K562 (cell line): ENCODE data around the gene CBFA2T2.
"Not testable (repeated sequence)": the region's sequence is repeated elsewhere in the genome, so short reads cannot be mapped to it uniquely, and the experiment has no call there.

Source experiments
- CHD1 ChIP-seq: fragments of 200-600 bp; sonication (generic); IDR thresholded peaks from one replicate; pipeline ENCODE4 v1.6.1; 2012; ENCODE audit warnings: mild to moderate bottlenecking, moderate library complexity, low read length, inconsistent platforms
- JUND ChIP-seq, 2 experiments: IDR thresholded peaks; 2 replicates in 1 of 2; 3 replicates in 1 of 2; pipeline ENCODE4 v1.6.1; 2011; ENCODE audit warnings: borderline replicate concordance in 2 of 2, low read depth in 2 of 2, low read length in 2 of 2, improper control_type of control experiment in 1 of 2, missing biosample characterization in 1 of 2, missing genetic modification characterization in 1 of 2, missing genetic modification reagents in 1 of 2
- LCOR ChIP-seq: sonication (generic); formaldehyde crosslinking; IDR thresholded peaks from 2 replicates; pipeline ENCODE4 v1.8.0; 2022; ENCODE audit warnings: mild to moderate bottlenecking, missing genetic modification reagents
- YBX1 ChIP-seq: fragments of 450-650 bp; IDR thresholded peaks from 2 replicates; pipeline ENCODE4 v1.7.1; 2016; ENCODE audit warnings: mild to moderate bottlenecking
- ZBTB17 ChIP-seq: fragments of 450-650 bp; formaldehyde crosslinking; IDR thresholded peaks from 2 replicates; pipeline ENCODE4 v1.4.0; 2020; ENCODE audit warnings: mild to moderate bottlenecking
- TF ChIP-seq, protein P1 (sequence below), 2 experiments: fragments of 450-650 bp in 1 of 2; sonication (generic) in 1 of 2; formaldehyde crosslinking in 1 of 2; IDR thresholded peaks in 1 of 2; conservative IDR thresholded peaks in 1 of 2; 2 replicates each; pipeline versions ENCODE4 v1.6.1 to v1.8.1; 2016 to 2023; ENCODE audit warnings: mild to moderate bottlenecking in 2 of 2, moderate library complexity in 2 of 2, inconsistent platforms in 1 of 2, missing genetic modification reagents in 1 of 2
- TF ChIP-seq, protein P2 (sequence below), 3 experiments: IDR thresholded peaks in 2 of 3; conservative IDR thresholded peaks in 1 of 3; 2 replicates each; pipeline ENCODE4 v1.5.1; 2011 to 2012; ENCODE audit warnings: low read length in 3 of 3, mild to moderate bottlenecking in 3 of 3, control low read depth in 2 of 3, improper control_type of control experiment in 1 of 3, inconsistent platforms in 1 of 3, low read depth in 1 of 3, mixed read lengths in 1 of 3, moderate library complexity in 1 of 3; ENCODE audit not compliant: insufficient read depth in 2 of 3

DNA sequence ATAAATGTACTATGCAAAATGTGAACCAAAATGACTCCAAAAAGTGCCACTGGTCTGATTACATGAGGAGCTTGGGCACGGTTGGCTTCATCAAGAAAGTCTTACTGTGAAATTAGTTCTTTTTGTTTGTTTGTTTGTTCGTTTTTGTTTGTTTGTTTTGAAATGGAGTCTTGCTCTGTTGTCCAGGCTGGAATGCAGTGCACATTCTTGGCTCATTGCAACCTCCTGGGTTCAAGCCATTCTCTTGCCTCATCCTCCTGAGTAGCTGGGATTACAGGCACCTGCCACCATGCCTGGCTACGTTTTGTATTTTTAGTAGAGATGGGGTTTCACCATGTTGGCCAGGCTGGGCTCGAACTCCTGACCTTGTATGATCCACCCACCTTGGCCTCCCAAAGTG, 142.0 kb downstream of the CBFA2T2 start:
- TF ChIP-seq, protein P1, sequence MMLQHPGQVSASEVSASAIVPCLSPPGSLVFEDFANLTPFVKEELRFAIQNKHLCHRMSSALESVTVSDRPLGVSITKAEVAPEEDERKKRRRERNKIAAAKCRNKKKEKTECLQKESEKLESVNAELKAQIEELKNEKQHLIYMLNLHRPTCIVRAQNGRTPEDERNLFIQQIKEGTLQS (IDR thresholded peaks at IDR 0.05): not testable (repeated sequence)
- TF ChIP-seq, protein P1 (CRISPR knock-in tag; conservative IDR thresholded peaks at IDR 0.05): not testable (repeated sequence)
- TF ChIP-seq, protein P2, sequence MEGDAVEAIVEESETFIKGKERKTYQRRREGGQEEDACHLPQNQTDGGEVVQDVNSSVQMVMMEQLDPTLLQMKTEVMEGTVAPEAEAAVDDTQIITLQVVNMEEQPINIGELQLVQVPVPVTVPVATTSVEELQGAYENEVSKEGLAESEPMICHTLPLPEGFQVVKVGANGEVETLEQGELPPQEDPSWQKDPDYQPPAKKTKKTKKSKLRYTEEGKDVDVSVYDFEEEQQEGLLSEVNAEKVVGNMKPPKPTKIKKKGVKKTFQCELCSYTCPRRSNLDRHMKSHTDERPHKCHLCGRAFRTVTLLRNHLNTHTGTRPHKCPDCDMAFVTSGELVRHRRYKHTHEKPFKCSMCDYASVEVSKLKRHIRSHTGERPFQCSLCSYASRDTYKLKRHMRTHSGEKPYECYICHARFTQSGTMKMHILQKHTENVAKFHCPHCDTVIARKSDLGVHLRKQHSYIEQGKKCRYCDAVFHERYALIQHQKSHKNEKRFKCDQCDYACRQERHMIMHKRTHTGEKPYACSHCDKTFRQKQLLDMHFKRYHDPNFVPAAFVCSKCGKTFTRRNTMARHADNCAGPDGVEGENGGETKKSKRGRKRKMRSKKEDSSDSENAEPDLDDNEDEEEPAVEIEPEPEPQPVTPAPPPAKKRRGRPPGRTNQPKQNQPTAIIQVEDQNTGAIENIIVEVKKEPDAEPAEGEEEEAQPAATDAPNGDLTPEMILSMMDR (IDR thresholded peaks at IDR 0.05 in 2 of 3, conservative IDR thresholded peaks at IDR 0.05 in 1 of 3; ENCODE audit: insufficient read depth in 2 of 3, low read depth in 1 of 3, low read length in 3 of 3): not testable (repeated sequence)
- TF ChIP-seq CHD1; LCOR; ZBTB17 (CRISPR knock-in tag); JUND (IDR thresholded peaks at IDR 0.05; ENCODE audit: borderline replicate concordance, low read depth, low read length); JUND (tag; IDR thresholded peaks at IDR 0.05; ENCODE audit: borderline replicate concordance, low read depth, low read length); YBX1: not testable (repeated sequence)
